ENCODE measurements around the gene CDKN2C. TPM values are rescaled to one million over a fixed set of nuclear protein-coding genes. Genes with fewer than 3 reads are reported as not detected.

CDKN2C gene
- total RNA-seq, 1 experiment from 2014 or later: 50.4 TPM

DNA sequence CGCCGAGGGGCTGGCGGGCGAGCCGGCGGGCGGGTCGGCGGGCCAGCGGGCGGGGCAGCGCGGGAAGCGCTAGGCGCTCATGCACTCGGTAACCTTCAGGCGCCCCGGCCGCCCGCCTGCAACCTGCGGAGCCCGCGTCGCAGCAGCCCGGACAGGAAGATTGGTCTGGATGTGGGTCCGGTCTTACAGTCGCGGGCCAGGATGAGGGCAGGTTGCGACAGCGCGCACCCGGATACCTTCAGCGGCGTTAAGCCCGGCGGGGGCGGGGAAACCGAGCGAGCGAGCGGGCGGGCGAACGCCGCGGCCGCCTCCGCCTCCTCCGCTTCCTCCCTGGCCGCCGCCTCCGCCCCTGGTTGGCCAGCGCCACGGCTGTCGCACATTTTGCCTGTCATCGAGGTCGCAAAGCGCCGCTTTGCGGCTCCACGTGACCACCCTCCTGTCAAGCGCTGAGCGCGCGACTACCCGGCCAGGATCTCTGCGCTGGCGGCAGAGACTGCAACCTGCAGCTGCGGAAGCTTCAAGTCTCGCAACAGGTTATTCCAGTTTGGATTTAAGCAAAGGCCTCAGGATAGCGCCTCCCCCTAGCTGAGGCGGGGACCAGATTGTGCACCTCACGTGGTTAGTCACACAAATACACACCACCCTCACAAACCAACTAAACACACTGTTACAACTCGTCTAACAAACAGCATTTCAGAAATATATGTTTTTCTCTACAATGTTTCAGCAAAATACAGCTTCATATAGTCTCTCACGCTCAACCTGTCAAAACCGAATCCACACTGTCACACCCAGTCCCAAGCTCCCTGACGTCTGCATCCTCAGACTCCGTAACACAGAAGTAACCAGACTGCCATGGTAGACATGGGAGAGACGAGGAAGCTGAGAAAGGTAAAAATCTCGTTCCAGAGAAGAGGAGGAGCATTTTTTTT lies 9.9 kb upstream of the CDKN2C start, which contains the start of gene FAF1:
Gene FAF1 (minus strand): TSS at position 355 of the 932 bp plus-strand sequence. CDS start 456 bp downstream, outside the sequence.
- intact Hi-C loops (cut with micrococcal nuclease; ENCODE audit: unreplicated experiment): no loop called here
- H3K27me3 ChIP-seq (ENCODE audit: control insufficient read depth, insufficient read depth, low read length): no peaks in the 10 kb centered on the region
- peaks cover 5% of the 10 kb centered on the region; the same call in 1 of the 2 replicates for H3K36me3 ChIP-seq (ENCODE audit: control insufficient read depth, insufficient read depth, low read length)
- H3K4me3 ChIP-seq (ENCODE audit: low read depth in 2 of 2, low read length in 2 of 2): peak within 1 kb of the TSS; percentile 95 to 97
- no peaks in the 10 kb centered on the region for H3K9me3 ChIP-seq (ENCODE audit: control insufficient read depth, insufficient read depth, low read depth, low read length)
- TF ChIP-seq, protein P1, sequence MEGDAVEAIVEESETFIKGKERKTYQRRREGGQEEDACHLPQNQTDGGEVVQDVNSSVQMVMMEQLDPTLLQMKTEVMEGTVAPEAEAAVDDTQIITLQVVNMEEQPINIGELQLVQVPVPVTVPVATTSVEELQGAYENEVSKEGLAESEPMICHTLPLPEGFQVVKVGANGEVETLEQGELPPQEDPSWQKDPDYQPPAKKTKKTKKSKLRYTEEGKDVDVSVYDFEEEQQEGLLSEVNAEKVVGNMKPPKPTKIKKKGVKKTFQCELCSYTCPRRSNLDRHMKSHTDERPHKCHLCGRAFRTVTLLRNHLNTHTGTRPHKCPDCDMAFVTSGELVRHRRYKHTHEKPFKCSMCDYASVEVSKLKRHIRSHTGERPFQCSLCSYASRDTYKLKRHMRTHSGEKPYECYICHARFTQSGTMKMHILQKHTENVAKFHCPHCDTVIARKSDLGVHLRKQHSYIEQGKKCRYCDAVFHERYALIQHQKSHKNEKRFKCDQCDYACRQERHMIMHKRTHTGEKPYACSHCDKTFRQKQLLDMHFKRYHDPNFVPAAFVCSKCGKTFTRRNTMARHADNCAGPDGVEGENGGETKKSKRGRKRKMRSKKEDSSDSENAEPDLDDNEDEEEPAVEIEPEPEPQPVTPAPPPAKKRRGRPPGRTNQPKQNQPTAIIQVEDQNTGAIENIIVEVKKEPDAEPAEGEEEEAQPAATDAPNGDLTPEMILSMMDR (IDR thresholded peaks at IDR 0.05): no peak
- TF ChIP-seq TCF7L2 (IDR thresholded peaks at IDR 0.05; ENCODE audit: low read depth, low read length): peak; percentile 31; the same call in 1 of the 2 replicates
- TF ChIP-seq, protein P2, sequence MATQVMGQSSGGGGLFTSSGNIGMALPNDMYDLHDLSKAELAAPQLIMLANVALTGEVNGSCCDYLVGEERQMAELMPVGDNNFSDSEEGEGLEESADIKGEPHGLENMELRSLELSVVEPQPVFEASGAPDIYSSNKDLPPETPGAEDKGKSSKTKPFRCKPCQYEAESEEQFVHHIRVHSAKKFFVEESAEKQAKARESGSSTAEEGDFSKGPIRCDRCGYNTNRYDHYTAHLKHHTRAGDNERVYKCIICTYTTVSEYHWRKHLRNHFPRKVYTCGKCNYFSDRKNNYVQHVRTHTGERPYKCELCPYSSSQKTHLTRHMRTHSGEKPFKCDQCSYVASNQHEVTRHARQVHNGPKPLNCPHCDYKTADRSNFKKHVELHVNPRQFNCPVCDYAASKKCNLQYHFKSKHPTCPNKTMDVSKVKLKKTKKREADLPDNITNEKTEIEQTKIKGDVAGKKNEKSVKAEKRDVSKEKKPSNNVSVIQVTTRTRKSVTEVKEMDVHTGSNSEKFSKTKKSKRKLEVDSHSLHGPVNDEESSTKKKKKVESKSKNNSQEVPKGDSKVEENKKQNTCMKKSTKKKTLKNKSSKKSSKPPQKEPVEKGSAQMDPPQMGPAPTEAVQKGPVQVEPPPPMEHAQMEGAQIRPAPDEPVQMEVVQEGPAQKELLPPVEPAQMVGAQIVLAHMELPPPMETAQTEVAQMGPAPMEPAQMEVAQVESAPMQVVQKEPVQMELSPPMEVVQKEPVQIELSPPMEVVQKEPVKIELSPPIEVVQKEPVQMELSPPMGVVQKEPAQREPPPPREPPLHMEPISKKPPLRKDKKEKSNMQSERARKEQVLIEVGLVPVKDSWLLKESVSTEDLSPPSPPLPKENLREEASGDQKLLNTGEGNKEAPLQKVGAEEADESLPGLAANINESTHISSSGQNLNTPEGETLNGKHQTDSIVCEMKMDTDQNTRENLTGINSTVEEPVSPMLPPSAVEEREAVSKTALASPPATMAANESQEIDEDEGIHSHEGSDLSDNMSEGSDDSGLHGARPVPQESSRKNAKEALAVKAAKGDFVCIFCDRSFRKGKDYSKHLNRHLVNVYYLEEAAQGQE (IDR thresholded peaks at IDR 0.05; ENCODE audit: insufficient read depth in 1 of 2, low read depth in 2 of 2, low read length in 1 of 2): peak in 1 of 2 experiments; percentile 63; a peak in 2 of 4 replicates
- TF ChIP-seq POLR2AphosphoS5 (IDR thresholded peaks at IDR 0.05; ENCODE audit: low read depth, low read length): peak; percentile 93
- TF ChIP-seq SIN3A (IDR thresholded peaks at IDR 0.05; ENCODE audit: borderline replicate concordance, insufficient read depth, low read depth, low read length): peak; percentile 99
- ChIA-PET POLR2A (interaction anchor here (0.5 kb wide), 1 partner anchor 17 kb away, joined by 9 read pairs; no protein-coding TSS in a partner anchor), CTCF (interaction anchor here (0.6 to 1.2 kb wide), 5 partner anchors 10 to 211 kb away, joined by 3 to 10 read pairs (median 3); no protein-coding TSS in a partner anchor)
- H3K4me1 ChIP-seq (ENCODE audit: control insufficient read depth, insufficient read depth, low read length): peaks cover 8% of the 10 kb centered on the region; the same call in 1 of the 2 replicates
- H3K27ac ChIP-seq (ENCODE audit: low read length): peak within 1 kb of the TSS; percentile 96
- in situ Hi-C loops (cut with HindIII; ENCODE audit: low pct_unique_long_range_greater_than_20kb, low sequenced_read_pairs): no loop called here
- DNase-seq (ENCODE audit: low read depth, low spot score): peak; percentile 94
- BruUV-seq (replicated peaks): TSS peak; percentile 86
- peak; percentile 94 for ATAC-seq

DNA sequence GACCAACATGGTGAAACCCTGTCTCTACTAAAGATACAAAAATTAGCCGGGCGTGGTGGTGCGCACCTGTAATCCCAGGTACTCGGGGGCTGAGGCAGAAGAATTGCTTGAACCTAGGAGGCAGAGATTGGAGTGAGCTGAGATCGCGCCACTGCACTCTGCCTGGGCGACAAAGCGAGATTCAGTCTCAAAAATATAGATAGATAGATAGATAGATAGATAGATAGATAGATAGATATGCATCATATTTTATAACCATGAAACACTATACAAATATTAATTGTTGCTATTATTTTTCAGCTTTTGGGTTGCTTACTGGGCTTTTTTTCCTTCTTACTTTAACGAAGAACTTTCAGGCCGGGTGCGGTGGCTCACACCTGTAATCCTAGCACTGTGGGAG lies 5.2 kb upstream of the CDKN2C start:
- no peak for TF ChIP-seq POLR2AphosphoS5 (IDR thresholded peaks at IDR 0.05; ENCODE audit: low read depth, low read length)
- TF ChIP-seq TCF7L2 (IDR thresholded peaks at IDR 0.05; ENCODE audit: low read depth, low read length): no peak
- TF ChIP-seq, protein P1 (IDR thresholded peaks at IDR 0.05): no peak
- TF ChIP-seq, protein P2 (IDR thresholded peaks at IDR 0.05; ENCODE audit: insufficient read depth in 1 of 2, low read depth in 2 of 2, low read length in 1 of 2): no peak
- no peak for TF ChIP-seq SIN3A (IDR thresholded peaks at IDR 0.05; ENCODE audit: borderline replicate concordance, insufficient read depth, low read depth, low read length)
- ChIA-PET CTCF (no interaction called here), POLR2A (no interaction called here)
- no TSS peak for BruUV-seq (replicated peaks)
- intact Hi-C loops (cut with micrococcal nuclease; ENCODE audit: unreplicated experiment): loop anchor here (5.0 kb wide), 1 partner anchor 93 kb away; no protein-coding TSS in a partner anchor
- ATAC-seq (no peak), DNase-seq (ENCODE audit: low read depth, low spot score) (no peak)
- Histone ChIP-seq H3K4me3 (ENCODE audit: low read depth in 2 of 2, low read length in 2 of 2) (no peak overlapping the region), H3K27ac (ENCODE audit: low read length) (no peak overlapping the region), H3K36me3 (ENCODE audit: control insufficient read depth, insufficient read depth, low read length) (no peaks in the 10 kb centered on the region; the same call in 1 of the 2 replicates), H3K27me3 (ENCODE audit: control insufficient read depth, insufficient read depth, low read length) (no peaks in the 10 kb centered on the region), H3K4me1 (ENCODE audit: control insufficient read depth, insufficient read depth, low read length) (peaks cover 9% of the 10 kb centered on the region; the same call in 1 of the 2 replicates), H3K9me3 (ENCODE audit: control insufficient read depth, insufficient read depth, low read depth, low read length) (no peaks in the 10 kb centered on the region)
- in situ Hi-C loops (cut with HindIII; ENCODE audit: low pct_unique_long_range_greater_than_20kb, low sequenced_read_pairs): no loop called here

All from Panc1 (cell line).